GM19452 (cell line): ENCODE measurements around the gene TTLL11.

ENCODE experiments used
- ATAC-seq: cut with Tn5 transposase; IDR thresholded peaks from one replicate; pipeline ENCODE4 v1.9.1; 2021; ENCODE audit not compliant: unreplicated experiment

The TTLL11 gene

GRCh38 chr9:121946465-121946864, 146.6 kb downstream of the TTLL11 start:
- no peak for ATAC-seq

GRCh38 chr9:121945849-121946248, 147.3 kb downstream of the TTLL11 start:
- ATAC-seq: no peak

- ATAC-seq: no peak
Measured at GRCh38 chr9:121945281-121945680, 147.8 kb downstream of the TTLL11 start.

- no peak for ATAC-seq
Measured at GRCh38 chr9:121944711-121945191, 148.4 kb downstream of the TTLL11 start.

- no peak for ATAC-seq
Measured at GRCh38 chr9:121943463-121943862, 149.6 kb downstream of the TTLL11 start.

GRCh38 chr9:121942866-121943382, 150.2 kb downstream of the TTLL11 start:
- ATAC-seq: no peak

GRCh38 chr9:121942313-121942712, 150.8 kb downstream of the TTLL11 start:
- no peak for ATAC-seq

GRCh38 chr9:121939643-121940042, 153.5 kb downstream of the TTLL11 start:
- no peak for ATAC-seq

GRCh38 chr9:121938621-121939020, 154.5 kb downstream of the TTLL11 start:
- ATAC-seq: no peak

- no peak for ATAC-seq
Measured at GRCh38 chr9:121937240-121937639, 155.9 kb downstream of the TTLL11 start.

- no peak for ATAC-seq
Measured at GRCh38 chr9:121935739-121936138, 157.4 kb downstream of the TTLL11 start.

- ATAC-seq: no peak
Measured at GRCh38 chr9:121930956-121931355, 162.2 kb downstream of the TTLL11 start.

- ATAC-seq: no peak
Measured at GRCh38 chr9:121929893-121930875, 162.9 kb downstream of the TTLL11 start.

- no peak for ATAC-seq
Measured at GRCh38 chr9:121927636-121928035, 165.5 kb downstream of the TTLL11 start.

- no peak for ATAC-seq
Measured at GRCh38 chr9:121927081-121927480, 166.0 kb downstream of the TTLL11 start.

- no peak for ATAC-seq
Measured at GRCh38 chr9:121926351-121926801, 166.7 kb downstream of the TTLL11 start.

- no peak for ATAC-seq
Measured at GRCh38 chr9:121925935-121926334, 167.2 kb downstream of the TTLL11 start.

GRCh38 chr9:121924700-121925099, 168.4 kb downstream of the TTLL11 start:
- ATAC-seq: no peak

GRCh38 chr9:121921444-121921843, 171.7 kb downstream of the TTLL11 start:
- no peak for ATAC-seq

GRCh38 chr9:121917375-121918335, 175.5 kb downstream of the TTLL11 start:
- ATAC-seq: no peak

- no peak for ATAC-seq
Measured at GRCh38 chr9:121915304-121915625, 177.8 kb downstream of the TTLL11 start.
